ENCODE measurements around the gene STPG2.

Gene STPG2

GRCh38 chr4:97593248-97593647, 550.0 kb downstream of the STPG2 start:
- no peak for TF ChIP-seq CTCF (IDR thresholded peaks at IDR 0.05; ENCODE audit: low read depth, low read length)
- no peak overlapping the region for H3K4me3 ChIP-seq (ENCODE audit: low read depth, low read length)

GRCh38 chr4:97590266-97590665, 553.0 kb downstream of the STPG2 start:
- H3K4me3 ChIP-seq (ENCODE audit: low read depth, low read length) = no peak overlapping the region

DNA sequence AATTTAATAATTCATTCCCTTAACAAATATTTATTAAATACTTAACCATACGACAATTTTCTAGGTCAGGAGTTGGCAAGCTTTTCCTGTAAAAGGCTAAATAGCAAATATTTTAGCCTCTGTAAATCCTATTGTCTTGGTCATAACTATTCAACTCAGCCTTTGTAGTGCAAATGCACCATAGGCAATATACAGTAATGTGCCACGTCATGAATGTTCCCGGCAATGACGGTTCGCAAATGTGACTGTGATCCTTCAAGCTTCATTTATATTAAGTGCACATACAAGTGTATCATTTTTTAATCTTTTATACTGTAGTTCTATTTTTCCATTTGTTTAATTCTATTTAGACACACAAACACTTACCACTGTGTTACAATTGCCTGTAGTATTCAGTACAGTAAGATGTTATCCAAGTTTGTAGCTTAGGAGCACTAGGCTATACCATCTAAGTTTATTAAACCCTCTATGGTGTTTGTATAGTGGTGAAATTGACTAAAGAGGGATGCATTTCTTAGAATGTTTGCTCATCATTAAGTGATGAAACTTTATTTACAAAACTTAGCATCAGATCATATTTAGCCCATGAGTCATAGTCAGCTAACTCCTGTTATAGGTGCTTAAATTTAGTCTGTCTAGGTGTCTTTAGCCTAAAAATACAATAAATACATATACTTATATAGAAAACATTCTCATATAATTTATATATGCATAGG, 553.6 kb downstream of the STPG2 start:
- TF ChIP-seq CTCF (IDR thresholded peaks at IDR 0.05; ENCODE audit: low read depth, low read length) = no peak
- no peak overlapping the region for H3K4me3 ChIP-seq (ENCODE audit: low read depth, low read length)

More at GRCh38 chr4:97590266-97590665, 553.0 kb downstream of the STPG2 start:
- no peak for TF ChIP-seq CTCF (IDR thresholded peaks at IDR 0.05; ENCODE audit: low read depth, low read length)

DNA sequence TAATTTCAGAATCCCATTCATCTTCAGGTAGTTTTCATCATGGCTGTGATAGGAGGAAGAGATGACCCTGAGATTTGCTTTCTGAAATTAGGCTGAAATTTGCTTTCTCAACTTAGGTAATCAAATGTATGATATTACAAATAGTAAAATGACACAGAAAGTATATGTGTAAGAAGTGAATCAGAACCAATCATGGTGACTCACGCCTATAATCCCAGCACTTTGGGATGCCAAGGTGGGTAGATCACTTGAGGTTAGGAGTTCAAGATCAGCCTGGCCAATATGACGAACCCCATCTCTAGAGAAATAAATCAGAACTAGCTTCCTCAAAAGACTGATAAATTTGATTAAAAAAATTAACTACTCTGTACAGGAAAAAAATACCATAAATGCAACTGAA, 555.4 kb downstream of the STPG2 start:
- H3K4me3 ChIP-seq (ENCODE audit: low read depth, low read length) = no peak overlapping the region
- TF ChIP-seq CTCF (IDR thresholded peaks at IDR 0.05; ENCODE audit: low read depth, low read length) = no peak

DNA sequence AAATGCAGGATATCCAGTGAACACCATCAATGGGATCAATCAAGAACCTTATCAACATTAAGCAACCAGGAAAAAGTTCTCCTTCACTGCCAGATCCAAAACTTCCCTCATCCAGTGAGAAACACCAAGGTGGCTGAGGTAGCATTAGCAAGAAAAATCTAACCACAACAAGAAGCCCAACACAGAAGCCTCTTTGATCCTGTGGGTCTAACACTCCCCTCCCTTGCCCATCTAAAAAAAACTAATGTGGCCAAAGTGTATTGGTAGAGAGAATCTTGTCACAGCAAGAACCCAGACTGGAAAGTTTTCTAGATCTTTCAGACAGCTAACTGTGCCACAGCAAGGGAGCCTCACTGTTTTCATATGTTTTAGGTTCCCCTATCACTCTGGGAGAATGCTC, 558.0 kb downstream of the STPG2 start:
- no peak overlapping the region for H3K4me3 ChIP-seq (ENCODE audit: low read depth, low read length)
- TF ChIP-seq CTCF (IDR thresholded peaks at IDR 0.05; ENCODE audit: low read depth, low read length) = no peak

- no peak for TF ChIP-seq CTCF (IDR thresholded peaks at IDR 0.05; ENCODE audit: low read depth, low read length)
- no peak overlapping the region for H3K4me3 ChIP-seq (ENCODE audit: low read depth, low read length)
These were observed 560.4 kb downstream of the STPG2 start for GRCh38 chr4:97582890-97583289.

DNA sequence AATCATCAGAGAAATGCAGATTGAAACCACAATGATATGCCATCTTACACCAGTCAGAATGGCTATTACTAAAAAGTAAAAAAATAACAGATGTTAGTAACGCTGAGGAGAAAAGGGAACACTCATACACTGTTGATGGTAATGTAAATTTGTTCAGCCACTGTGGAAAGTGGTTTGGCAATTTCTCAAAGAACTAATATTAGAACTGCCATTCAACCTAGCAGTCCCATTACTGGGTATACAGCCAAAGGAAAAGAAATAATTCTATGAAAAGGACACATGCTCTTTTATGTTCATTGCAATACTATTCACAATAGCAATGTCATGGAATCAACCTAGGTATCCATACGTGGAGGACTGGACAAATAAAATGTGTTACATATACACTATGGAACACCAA, 566.3 kb downstream of the STPG2 start:
- TF ChIP-seq CTCF (IDR thresholded peaks at IDR 0.05; ENCODE audit: low read depth, low read length) = no peak
- H3K4me3 ChIP-seq (ENCODE audit: low read depth, low read length) = no peak overlapping the region

Measured in WI38 (cell line).